ENCODE measurements around the gene LPGAT1. TPM values are rescaled to one million over a fixed set of nuclear protein-coding genes. Genes with fewer than 3 reads are reported as not detected.

The LPGAT1 gene
- total and polyA plus RNA-seq, 2 of the 13 experiments (the other 11 are each of a cell fraction or from before 2014, with no cell fraction given) = 12.1 to 48.3 TPM

GRCh38 chr1:211829343-211830054 lies 1.1 kb downstream of the LPGAT1 start (continued):
- TF ChIP-seq SMC3 (IDR thresholded peaks at IDR 0.05; ENCODE audit: low read length) (0 out of 2 replicates have a peak, but pooled peaks have one; percentile 27), HOXA5 (CRISPR knock-in tag; IDR thresholded peaks at IDR 0.05) (0 out of 2 replicates have a peak, but pooled peaks have one; percentile 35), PITX1 (CRISPR knock-in tag; IDR thresholded peaks at IDR 0.05) (no peak), ZNF256 (CRISPR knock-in tag; conservative IDR thresholded peaks at IDR 0.05) (no peak), BCL6 (CRISPR knock-in tag; IDR thresholded peaks at IDR 0.05) (peak; percentile 56; the same call in 1 of the 2 replicates), SNRNP70 (IDR thresholded peaks at IDR 0.05; ENCODE audit: low read depth, low read length) (no peak), GATAD2A (CRISPR knock-in tag; IDR thresholded peaks at IDR 0.05) (peak; percentile 67), ZNF446 (CRISPR knock-in tag; IDR thresholded peaks at IDR 0.05) (no peak), POGK (CRISPR knock-in tag; conservative IDR thresholded peaks at IDR 0.05) (no peak), TEAD3 (CRISPR knock-in tag; optimal IDR thresholded peaks at IDR 0.05; ENCODE audit: borderline replicate concordance) (peak; percentile 55), SALL1 (CRISPR knock-in tag; IDR thresholded peaks at IDR 0.05) (peak; percentile 77; the same call in 1 of the 2 replicates), ZBTB7B (CRISPR knock-in tag; IDR thresholded peaks at IDR 0.05) (peak; percentile 51; the same call in 1 of the 2 replicates), ZKSCAN5 (CRISPR knock-in tag; IDR thresholded peaks at IDR 0.05) (no peak), POGZ (CRISPR knock-in tag; IDR thresholded peaks at IDR 0.05) (peak; percentile 35), ZNF543 (CRISPR knock-in tag; IDR thresholded peaks at IDR 0.05) (no peak), SKI (IDR thresholded peaks at IDR 0.05; ENCODE audit: partially characterized antibody) (peak; percentile 9), ESRRA (CRISPR knock-in tag; IDR thresholded peaks at IDR 0.05; ENCODE audit: low read depth) (0 out of 2 replicates have a peak, but pooled peaks have one; percentile 61)
- TF ChIP-seq, protein P1, sequence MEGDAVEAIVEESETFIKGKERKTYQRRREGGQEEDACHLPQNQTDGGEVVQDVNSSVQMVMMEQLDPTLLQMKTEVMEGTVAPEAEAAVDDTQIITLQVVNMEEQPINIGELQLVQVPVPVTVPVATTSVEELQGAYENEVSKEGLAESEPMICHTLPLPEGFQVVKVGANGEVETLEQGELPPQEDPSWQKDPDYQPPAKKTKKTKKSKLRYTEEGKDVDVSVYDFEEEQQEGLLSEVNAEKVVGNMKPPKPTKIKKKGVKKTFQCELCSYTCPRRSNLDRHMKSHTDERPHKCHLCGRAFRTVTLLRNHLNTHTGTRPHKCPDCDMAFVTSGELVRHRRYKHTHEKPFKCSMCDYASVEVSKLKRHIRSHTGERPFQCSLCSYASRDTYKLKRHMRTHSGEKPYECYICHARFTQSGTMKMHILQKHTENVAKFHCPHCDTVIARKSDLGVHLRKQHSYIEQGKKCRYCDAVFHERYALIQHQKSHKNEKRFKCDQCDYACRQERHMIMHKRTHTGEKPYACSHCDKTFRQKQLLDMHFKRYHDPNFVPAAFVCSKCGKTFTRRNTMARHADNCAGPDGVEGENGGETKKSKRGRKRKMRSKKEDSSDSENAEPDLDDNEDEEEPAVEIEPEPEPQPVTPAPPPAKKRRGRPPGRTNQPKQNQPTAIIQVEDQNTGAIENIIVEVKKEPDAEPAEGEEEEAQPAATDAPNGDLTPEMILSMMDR (CRISPR knock-in tag; IDR thresholded peaks at IDR 0.05) = peak; percentile 39; the same call in 1 of the 2 replicates
- TF ChIP-seq, protein P2, sequence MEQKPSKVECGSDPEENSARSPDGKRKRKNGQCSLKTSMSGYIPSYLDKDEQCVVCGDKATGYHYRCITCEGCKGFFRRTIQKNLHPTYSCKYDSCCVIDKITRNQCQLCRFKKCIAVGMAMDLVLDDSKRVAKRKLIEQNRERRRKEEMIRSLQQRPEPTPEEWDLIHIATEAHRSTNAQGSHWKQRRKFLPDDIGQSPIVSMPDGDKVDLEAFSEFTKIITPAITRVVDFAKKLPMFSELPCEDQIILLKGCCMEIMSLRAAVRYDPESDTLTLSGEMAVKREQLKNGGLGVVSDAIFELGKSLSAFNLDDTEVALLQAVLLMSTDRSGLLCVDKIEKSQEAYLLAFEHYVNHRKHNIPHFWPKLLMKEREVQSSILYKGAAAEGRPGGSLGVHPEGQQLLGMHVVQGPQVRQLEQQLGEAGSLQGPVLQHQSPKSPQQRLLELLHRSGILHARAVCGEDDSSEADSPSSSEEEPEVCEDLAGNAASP (CRISPR knock-in tag; IDR thresholded peaks at IDR 0.05; ENCODE audit: borderline replicate concordance) = peak; percentile 59; the same call in 1 of the 2 replicates
- TF ChIP-seq, protein P3, sequence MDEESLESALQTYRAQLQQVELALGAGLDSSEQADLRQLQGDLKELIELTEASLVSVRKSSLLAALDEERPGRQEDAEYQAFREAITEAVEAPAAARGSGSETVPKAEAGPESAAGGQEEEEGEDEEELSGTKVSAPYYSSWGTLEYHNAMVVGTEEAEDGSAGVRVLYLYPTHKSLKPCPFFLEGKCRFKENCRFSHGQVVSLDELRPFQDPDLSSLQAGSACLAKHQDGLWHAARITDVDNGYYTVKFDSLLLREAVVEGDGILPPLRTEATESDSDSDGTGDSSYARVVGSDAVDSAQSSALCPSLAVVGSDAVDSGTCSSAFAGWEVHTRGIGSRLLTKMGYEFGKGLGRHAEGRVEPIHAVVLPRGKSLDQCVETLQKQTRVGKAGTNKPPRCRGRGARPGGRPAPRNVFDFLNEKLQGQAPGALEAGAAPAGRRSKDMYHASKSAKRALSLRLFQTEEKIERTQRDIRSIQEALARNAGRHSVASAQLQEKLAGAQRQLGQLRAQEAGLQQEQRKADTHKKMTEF (CRISPR knock-in tag; IDR thresholded peaks at IDR 0.05) = 0 out of 2 replicates have a peak, but pooled peaks have one; percentile 48
- TF ChIP-seq, protein P4, sequence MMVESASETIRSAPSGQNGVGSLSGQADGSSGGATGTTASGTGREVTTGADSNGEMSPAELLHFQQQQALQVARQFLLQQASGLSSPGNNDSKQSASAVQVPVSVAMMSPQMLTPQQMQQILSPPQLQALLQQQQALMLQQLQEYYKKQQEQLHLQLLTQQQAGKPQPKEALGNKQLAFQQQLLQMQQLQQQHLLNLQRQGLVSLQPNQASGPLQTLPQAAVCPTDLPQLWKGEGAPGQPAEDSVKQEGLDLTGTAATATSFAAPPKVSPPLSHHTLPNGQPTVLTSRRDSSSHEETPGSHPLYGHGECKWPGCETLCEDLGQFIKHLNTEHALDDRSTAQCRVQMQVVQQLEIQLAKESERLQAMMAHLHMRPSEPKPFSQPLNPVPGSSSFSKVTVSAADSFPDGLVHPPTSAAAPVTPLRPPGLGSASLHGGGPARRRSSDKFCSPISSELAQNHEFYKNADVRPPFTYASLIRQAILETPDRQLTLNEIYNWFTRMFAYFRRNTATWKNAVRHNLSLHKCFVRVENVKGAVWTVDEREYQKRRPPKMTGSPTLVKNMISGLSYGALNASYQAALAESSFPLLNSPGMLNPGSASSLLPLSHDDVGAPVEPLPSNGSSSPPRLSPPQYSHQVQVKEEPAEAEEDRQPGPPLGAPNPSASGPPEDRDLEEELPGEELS (CRISPR knock-in tag; IDR thresholded peaks at IDR 0.05) = peak; percentile 33; the same call in 1 of the 2 replicates

Measured in HepG2 (cell line).